Lower leg skin (tissue), 3 donors: Measurements from ENCODE around the gene NCBP3.

Experiments used
- CTCF ChIP-seq, 3 donors: fragments of 450-650 bp; IDR thresholded peaks; one replicate each; pipeline ENCODE4 v1.5.1; 2016; ENCODE audit warnings: antibody characterized with exemption in 3 of 3, mild to moderate bottlenecking in 3 of 3, moderate library complexity in 2 of 3
- POLR2A ChIP-seq, 2 donors: fragments of 450-650 bp; IDR thresholded peaks; one replicate each; pipeline ENCODE4 v1.6.1; 2016 to 2017; ENCODE audit warnings: antibody characterized with exemption in 2 of 2, mild to moderate bottlenecking in 1 of 2, moderate library complexity in 1 of 2

- TF ChIP-seq CTCF (IDR thresholded peaks at IDR 0.05): no peak
- no peak for TF ChIP-seq POLR2A (IDR thresholded peaks at IDR 0.05)
These were observed 36.9 kb downstream of the NCBP3 start for GRCh38 chr17:3809135-3809534.
